Spinal cord (tissue), 10 donors: ENCODE measurements around the gene WBP1L. TPM values are rescaled to one million over a fixed set of nuclear protein-coding genes. Genes with fewer than 3 reads are reported as not detected.
"Not testable (repeated sequence)": the region's sequence is repeated elsewhere in the genome, so short reads cannot be mapped to it uniquely, and the experiment has no call there.

ENCODE experiments used
- DNase-seq, 6 donors: peaks; one replicate each; pipeline versions ENCODE4 v3.0.0 to v3.0.0-alpha.2; 2013 to 2015; ENCODE audit warnings: low spot score in 6 of 6, low read depth in 4 of 6
- H3K27ac ChIP-seq: one replicate; pipeline ENCODE4 v1.5.1; 2013; ENCODE audit warnings: low read depth, low read length, control low read depth
- H3K27me3 ChIP-seq: one replicate; pipeline ENCODE4 v1.6.1; 2013; ENCODE audit warnings: low read length; ENCODE audit not compliant: control insufficient read depth, insufficient read depth
- H3K36me3 ChIP-seq: one replicate; pipeline ENCODE4 v1.6.1; 2013; ENCODE audit warnings: low read length; ENCODE audit not compliant: control insufficient read depth, insufficient read depth
- H3K4me1 ChIP-seq: one replicate; pipeline ENCODE4 v1.6.1; 2013; ENCODE audit warnings: low read length; ENCODE audit not compliant: control insufficient read depth, insufficient read depth
- H3K4me3 ChIP-seq: one replicate; pipeline ENCODE4 v1.5.1; 2013; ENCODE audit warnings: low read depth, low read length, control low read depth
- H3K9me3 ChIP-seq: one replicate; pipeline ENCODE4 v1.6.1; 2013; ENCODE audit warnings: low read length; ENCODE audit not compliant: control insufficient read depth, insufficient read depth
- WGBS: methylation state at CpG from one replicate; pipeline ENCODE4 v1.1.5; 2013; ENCODE audit warnings: missing lambda C conversion rate; ENCODE audit not compliant: insufficient coverage; 5-methylcytosine and 5-hydroxymethylcytosine counted together
- polyA plus RNA-seq, 2 donors: library from polyadenylated mRNA; unstranded; fragments of 120-200 nt; gene quantifications; one replicate each; pipeline ENCODE4 v1.2.1, GENCODE V29; 2013; ENCODE audit not compliant: insufficient read length in 2 of 2
- total RNA-seq, 2 donors: library from RNA; depleted of rRNA in 1 of 2; stranded (reverse); fragments of 120-200 nt in 1 of 2; fragments of >200 nt in 1 of 2; gene quantifications; one replicate each; pipeline versions ENCODE4 v1.2.3 to v1.2.4, GENCODE V29; 2013 to 2014
- donor health status: healthy.

The WBP1L gene
- total and polyA plus RNA-seq, 4 donors: 39.8 to 55.1 (median 49.2) TPM

GRCh38 chr10:102827597-102827975 lies 83.8 kb downstream of the WBP1L start:
- Histone ChIP-seq H3K27ac (no peak overlapping the region), H3K36me3 (no peaks in the 10 kb centered on the region), H3K9me3 (no peaks in the 10 kb centered on the region), H3K4me3 (no peak overlapping the region), H3K4me1 (no peaks in the 10 kb centered on the region), H3K27me3 (no peaks in the 10 kb centered on the region)
- no peak for DNase-seq
- 29% methylated on average over 1 of the region's 5 CpGs for WGBS

GRCh38 chr10:102831322-102832071 lies 87.7 kb downstream of the WBP1L start:
- Histone ChIP-seq H3K27me3 (no peaks in the 10 kb centered on the region), H3K4me1 (peaks cover 5% of the 10 kb centered on the region), H3K9me3 (no peaks in the 10 kb centered on the region), H3K36me3 (no peaks in the 10 kb centered on the region), H3K4me3 (no peak overlapping the region), H3K27ac (no peak overlapping the region)
- no peak for DNase-seq
- 81% methylated on average over 9 of the region's 16 CpGs for WGBS

- no peaks in the 10 kb centered on the region for H3K36me3 ChIP-seq
- peaks cover 9% of the 10 kb centered on the region for H3K4me1 ChIP-seq
- H3K27me3 ChIP-seq: no peaks in the 10 kb centered on the region
- no peaks in the 10 kb centered on the region for H3K9me3 ChIP-seq
- H3K4me3 ChIP-seq: no peak overlapping the region
- no peak for DNase-seq
- H3K27ac ChIP-seq: no peak overlapping the region
- WGBS: 95% methylated on average over 14 of the region's 14 CpGs
Observed at GRCh38 chr10:102832248-102832647, 88.5 kb downstream of the WBP1L start.

- no peaks in the 10 kb centered on the region for H3K9me3 ChIP-seq
- no peak overlapping the region for H3K27ac ChIP-seq
- no peaks in the 10 kb centered on the region for H3K27me3 ChIP-seq
- H3K4me3 ChIP-seq: no peak overlapping the region
- no peaks in the 10 kb centered on the region for H3K36me3 ChIP-seq
- H3K4me1 ChIP-seq: peaks cover 14% of the 10 kb centered on the region
- no peak for DNase-seq
- whole genome bisulfite sequencing: 100% methylated on average over 1 of the region's 4 CpGs
Observed at GRCh38 chr10:102832987-102833386, 89.2 kb downstream of the WBP1L start.

GRCh38 chr10:102834143-102834542 lies 90.4 kb downstream of the WBP1L start:
- peaks cover 14% of the 10 kb centered on the region for H3K4me1 ChIP-seq
- H3K27me3 ChIP-seq: no peaks in the 10 kb centered on the region
- no peak overlapping the region for H3K4me3 ChIP-seq
- no peaks in the 10 kb centered on the region for H3K9me3 ChIP-seq
- H3K36me3 ChIP-seq: no peaks in the 10 kb centered on the region
- WGBS: 87% methylated on average over 3 of the region's 9 CpGs
- no peak overlapping the region for H3K27ac ChIP-seq
- no peak for DNase-seq

- Histone ChIP-seq H3K9me3 (no peaks in the 10 kb centered on the region), H3K4me3 (no peak overlapping the region), H3K4me1 (peaks cover 14% of the 10 kb centered on the region), H3K27ac (no peak overlapping the region), H3K36me3 (no peaks in the 10 kb centered on the region), H3K27me3 (no peaks in the 10 kb centered on the region)
- 39% methylated on average over 8 of the region's 11 CpGs for whole genome bisulfite sequencing
- DNase-seq: peak in 5 of 6 donors; percentile 55 to 93 (median 66)
Observed at GRCh38 chr10:102835007-102835482, 91.3 kb downstream of the WBP1L start.

GRCh38 chr10:102837230-102837721 lies 93.5 kb downstream of the WBP1L start, which contains the start of gene CYP17A1:
CYP17A1 (minus strand) TSS chr10:102837413; CDS start chr10:102837361, 52 bp downstream.
- Histone ChIP-seq H3K36me3 (no peaks in the 10 kb centered on the region), H3K4me3 (no peak within 1 kb of the TSS), H3K9me3 (no peaks in the 10 kb centered on the region), H3K4me1 (peaks cover 14% of the 10 kb centered on the region), H3K27me3 (no peaks in the 10 kb centered on the region), H3K27ac (no peak within 1 kb of the TSS)
- 45% methylated on average over 5 of the region's 5 CpGs for WGBS
- DNase-seq: peak in 2 of 6 donors; percentile 22 to 35

GRCh38 chr10:102838276-102838927 lies 94.7 kb downstream of the WBP1L start:
- WGBS: 95% methylated on average over 5 of the region's 9 CpGs
- not testable (repeated sequence) for DNase-seq, H3K27ac ChIP-seq, H3K27me3 ChIP-seq, H3K4me3 ChIP-seq, H3K36me3 ChIP-seq, H3K9me3 ChIP-seq
- H3K4me1 ChIP-seq: peaks cover 14% of the 10 kb centered on the region

- H3K4me3 ChIP-seq: no peak overlapping the region
- no peak overlapping the region for H3K27ac ChIP-seq
- no peaks in the 10 kb centered on the region for H3K9me3 ChIP-seq
- DNase-seq: no peak
- WGBS: 84% methylated on average over 10 of the region's 11 CpGs
- H3K36me3 ChIP-seq: no peaks in the 10 kb centered on the region
- no peaks in the 10 kb centered on the region for H3K27me3 ChIP-seq
- peaks cover 9% of the 10 kb centered on the region for H3K4me1 ChIP-seq
Observed at GRCh38 chr10:102841827-102842345, 98.1 kb downstream of the WBP1L start.
